HG03521 (cell line): ENCODE results near the gene ENHO.

Experiments
- ATAC-seq: cut with Tn5 transposase; IDR thresholded peaks from one replicate; pipeline ENCODE4 v1.9.1; 2021; ENCODE audit warnings: mild to moderate bottlenecking, moderate library complexity; ENCODE audit not compliant: unreplicated experiment

ENHO gene

DNA sequence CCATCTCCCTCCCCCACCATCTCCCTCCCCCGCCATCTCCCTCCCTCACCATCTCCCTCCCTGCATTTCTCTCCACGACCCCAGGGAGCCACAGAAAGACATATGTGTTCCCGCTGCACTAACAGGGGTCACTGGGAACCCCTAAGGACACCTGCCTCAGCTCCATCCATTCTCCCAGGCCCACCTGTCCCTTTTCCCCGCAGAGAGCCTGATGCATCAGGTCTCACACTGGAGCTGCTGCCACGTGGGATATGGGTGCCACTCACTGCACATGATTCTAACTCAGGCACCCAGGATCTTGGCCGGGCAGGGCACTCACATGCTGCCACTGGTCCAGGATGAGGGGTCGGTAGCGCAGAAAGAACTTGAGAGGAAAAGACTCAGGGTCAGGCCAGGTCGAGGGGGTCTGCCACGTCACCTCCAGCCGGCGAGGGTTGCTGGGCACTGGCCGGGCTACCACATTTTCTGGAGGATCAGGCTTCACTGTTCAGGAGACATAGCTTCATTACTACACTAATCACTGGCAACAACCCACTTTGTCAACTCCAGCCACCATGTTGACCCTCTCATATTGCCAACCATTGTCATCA is 33.2 kb upstream of the ENHO start:
- ATAC-seq: no peak

DNA sequence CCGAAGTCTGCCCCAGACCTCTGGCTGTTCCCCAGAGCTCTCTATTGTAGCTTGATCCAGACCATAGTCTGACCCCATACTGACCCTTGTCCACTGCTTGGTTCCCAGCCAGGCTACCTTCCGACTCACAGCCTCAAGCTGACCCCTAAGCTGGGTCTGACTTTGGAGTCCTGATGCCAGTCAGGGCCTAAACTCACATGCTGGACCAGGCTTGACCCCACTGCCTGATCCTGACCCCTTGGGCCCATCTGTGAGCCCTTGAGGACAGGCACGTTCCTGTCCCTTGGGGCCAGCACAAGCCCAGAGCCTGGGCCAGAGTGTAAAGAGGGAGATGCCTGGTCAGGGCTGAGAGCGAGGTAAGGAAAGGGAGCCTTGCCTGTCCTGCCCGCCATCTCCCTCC is 32.7 kb upstream of the ENHO start:
- ATAC-seq: no peak

DNA sequence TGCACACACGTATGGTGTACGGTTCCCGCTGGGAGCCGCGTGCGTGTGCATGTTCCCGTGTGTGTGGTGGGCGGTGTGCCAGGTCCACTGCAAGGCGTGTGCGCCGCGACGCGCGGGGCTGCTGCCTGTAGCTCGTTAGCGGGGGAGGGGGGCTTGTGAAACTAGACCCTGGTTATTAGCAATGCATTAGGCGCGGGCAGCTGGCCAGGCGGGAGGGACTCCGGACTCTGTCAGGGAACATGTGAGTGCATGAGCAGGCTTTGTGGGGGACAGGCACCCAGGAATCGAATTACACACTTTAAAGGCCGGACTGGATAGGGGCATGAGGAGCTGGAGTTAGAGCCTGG is 32.2 kb upstream of the ENHO start:
- no peak for ATAC-seq

DNA sequence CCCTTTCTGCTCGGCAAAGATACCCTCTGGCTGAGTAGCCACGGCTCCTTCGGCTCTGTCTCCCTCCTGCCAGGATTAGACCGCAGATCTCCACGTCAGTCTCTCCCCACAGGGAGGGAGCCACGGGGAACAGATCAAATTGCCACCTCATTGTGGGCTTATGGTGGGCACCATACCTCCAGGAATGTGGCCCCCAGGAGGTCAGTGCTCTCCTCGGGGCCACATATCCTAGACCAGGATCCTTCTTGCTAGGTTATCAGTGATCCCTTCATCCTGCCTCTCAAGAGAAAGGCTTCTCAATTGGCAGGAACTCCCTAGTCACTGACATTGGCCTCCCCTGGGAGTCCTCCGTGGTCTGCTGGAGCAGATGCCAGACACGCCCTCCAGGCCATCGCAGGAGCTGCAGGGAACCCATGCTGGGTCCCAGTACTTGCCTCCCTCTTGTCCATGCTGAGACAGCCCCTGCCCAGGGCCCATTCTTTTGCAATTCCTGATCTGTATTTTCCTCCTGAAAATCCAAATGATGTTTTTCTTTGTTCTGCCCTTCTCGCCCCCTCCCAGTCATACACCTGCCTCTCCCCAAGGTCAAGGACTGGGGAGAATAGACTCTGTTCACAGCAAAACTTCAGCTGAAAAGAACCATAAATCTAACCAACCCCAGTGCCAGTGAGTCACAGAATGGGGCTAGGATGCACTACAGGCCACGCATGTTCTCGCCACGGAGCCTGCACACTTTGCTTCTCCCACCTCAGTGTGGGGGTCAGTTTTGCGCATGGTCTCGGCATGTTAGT is 31.6 kb upstream of the ENHO start:
- no peak for ATAC-seq

DNA sequence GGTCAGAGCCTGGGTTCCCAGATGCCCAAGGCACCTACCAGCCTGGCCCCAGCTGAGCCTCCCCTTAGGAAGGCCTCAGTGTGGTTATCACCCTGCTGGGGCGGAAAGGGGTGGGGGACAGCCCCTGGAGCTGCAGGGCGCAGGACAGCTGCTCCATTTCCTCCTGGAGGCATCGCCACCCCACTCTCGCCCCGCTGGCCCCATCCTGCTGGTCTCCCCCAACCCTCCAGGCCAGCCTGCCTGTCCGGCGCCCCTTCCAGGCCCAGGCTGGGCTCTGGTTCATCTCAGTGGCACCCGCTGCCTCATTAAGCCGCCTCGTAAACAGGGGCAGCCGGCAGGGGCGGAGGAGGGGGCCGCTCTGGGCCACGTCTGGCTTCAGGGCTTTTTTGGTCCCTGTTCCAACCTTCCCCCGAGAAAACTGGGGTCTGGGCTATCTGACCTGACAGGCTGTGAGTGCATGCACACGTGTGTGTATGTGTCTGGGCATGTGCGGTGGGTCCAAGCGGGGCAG is 30.8 kb upstream of the ENHO start:
- ATAC-seq: no peak

DNA sequence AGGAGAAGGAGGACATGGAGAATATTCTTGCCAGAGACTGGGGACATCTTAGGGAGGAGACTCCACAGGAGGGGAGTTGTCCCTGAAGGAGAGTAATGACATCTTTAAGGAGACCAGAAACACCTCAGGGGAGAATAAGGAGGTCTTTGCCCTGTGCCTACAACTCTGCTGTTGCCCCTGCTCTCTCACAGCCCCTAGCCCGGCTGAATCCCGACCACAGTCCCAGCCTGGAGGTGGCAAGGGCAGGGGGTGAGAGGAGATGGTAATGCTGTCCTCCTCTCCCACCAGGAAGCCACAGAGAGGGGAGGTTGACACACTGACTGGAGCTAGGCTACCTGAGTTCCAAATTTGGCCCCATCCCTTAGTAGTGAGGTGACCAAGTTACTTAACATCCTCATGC is 30.2 kb upstream of the ENHO start:
- ATAC-seq: no peak

DNA sequence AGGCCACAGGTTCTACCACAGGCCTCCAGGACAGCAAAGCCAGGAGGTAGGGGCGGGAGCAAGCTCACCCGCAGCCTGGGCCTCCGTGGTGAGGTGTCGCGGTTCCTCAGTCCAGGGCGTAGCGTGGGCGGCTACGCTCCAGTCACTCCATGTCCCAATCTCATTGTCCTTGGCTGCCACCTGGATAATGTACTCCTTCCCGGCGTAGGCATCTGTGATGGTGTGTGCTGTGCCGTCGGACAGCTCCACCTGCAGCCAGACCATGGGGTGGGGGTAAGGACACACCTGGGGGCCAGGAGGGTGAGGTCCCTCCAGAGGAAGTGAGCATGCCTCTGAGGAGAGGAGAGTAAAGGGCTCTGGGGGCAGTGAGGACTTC is 29.8 kb upstream of the ENHO start:
- no peak for ATAC-seq

DNA sequence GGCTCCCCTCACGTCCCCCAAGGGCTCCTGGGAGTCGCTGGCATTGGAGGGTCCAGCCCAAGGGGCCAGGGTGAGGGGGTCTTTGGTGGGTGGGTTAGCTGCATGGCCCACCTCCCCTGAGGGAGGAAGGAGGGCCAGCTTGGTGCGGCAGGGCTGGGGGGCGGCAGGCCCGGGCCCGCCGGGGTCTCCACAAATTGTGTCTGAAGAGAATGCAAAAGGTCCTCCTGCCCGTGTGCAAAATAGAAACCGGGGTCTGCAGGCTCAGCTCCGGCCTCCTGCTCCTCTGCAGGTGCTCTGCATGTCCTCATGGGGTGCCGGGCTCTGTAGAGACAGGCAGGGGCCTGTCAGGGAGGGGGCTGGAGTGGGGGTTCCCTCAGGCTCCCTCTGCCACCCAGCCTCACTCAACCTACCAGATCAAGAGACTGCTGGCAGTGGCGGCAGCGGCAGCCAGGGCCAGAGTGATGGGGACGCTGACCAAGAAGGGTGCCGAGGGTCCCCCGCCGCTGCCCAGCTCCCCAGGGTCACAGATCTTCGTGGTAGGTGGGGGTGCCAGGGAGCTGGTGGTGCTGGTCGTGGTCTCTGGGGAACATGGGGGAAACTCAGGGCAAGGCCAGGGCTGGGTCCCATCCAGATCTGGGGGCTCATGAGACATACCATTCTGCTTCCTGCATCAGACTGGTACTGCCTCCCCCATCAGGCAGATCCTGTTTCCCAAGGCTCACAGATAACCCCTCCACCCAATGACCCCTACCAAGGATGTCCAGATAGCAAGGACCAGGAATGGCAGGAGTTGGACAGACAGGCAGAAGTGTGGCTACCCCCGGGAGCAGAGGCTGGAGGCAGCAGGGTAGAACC is 29.2 kb upstream of the ENHO start:
- ATAC-seq: no peak

DNA sequence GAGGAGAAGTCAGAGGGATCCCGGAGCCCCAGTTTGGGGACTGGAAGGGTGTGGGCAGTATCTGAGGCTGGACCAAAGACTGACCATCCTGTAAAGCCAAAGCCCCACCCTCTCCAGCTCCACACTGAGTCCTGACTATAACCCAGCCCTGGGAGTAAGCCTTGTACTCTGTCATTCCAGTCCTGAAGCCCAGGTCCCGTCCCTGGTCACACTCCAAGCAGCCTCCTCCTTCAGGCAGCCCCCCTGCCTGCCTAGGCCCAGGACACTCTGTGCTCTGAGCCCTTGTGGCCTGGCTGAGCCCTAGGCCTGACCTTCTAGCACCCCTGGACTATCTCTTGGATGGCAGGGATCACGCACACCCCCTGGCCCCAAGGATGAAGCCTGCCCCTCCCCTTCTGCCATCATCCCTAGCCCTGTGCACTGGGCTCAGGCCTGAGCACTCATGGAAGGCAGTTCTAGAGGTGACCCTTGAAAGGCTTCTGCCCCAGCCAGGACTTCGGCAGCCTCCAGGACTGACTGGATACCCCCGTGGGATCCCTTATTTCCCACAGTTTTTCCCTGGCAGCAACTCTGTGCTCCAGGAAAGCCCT is 28.0 kb upstream of the ENHO start:
- ATAC-seq: no peak

DNA sequence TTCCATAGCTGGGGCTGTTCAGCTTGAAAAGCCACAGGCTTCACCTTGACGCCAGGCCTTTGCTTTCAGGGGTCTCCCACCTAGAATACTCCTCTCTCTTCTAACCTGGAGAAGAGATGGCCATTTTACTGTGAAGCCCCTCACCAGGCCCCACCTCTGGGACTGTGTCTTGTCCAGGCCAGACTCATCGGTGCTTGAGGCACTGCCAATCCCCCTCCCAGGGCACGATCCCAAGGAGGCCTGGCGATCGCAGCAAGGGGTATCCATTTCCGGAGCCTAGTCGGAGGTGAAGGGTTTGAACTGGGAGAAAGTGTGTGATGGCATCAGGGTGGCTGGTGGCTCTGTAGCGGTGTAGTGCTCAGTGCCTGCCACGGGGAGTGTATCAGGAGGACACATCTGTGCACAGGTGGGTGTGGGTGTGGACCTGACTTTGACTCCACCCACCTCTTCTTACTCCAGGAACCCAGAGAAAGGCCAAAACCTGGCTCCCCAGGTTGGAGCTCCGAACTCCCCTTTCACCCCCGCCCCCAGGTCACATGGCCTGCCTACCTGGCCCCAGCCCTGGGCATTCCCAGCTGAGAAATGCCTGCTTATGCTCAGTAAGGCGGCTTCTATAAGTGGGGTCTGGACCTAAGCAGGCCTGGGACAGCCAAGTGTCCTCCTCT is 27.4 kb upstream of the ENHO start:
- ATAC-seq: no peak

DNA sequence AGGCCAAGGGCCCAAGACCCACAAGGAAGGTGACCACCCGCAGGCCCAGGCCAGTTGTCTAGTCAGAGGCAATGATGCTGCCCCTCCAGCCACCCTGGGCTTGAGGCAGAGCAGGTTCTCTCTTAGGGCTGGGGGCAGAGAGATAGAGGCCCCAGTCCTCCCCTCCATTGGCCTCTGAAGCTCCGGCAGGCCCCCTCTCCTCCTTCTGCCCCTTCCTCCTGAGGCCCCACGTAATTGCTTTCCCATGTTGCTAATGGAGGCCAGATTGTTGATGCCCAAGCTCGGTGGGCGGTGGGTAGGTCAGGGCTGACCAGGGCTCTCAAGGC is 26.6 kb upstream of the ENHO start:
- no peak for ATAC-seq

DNA sequence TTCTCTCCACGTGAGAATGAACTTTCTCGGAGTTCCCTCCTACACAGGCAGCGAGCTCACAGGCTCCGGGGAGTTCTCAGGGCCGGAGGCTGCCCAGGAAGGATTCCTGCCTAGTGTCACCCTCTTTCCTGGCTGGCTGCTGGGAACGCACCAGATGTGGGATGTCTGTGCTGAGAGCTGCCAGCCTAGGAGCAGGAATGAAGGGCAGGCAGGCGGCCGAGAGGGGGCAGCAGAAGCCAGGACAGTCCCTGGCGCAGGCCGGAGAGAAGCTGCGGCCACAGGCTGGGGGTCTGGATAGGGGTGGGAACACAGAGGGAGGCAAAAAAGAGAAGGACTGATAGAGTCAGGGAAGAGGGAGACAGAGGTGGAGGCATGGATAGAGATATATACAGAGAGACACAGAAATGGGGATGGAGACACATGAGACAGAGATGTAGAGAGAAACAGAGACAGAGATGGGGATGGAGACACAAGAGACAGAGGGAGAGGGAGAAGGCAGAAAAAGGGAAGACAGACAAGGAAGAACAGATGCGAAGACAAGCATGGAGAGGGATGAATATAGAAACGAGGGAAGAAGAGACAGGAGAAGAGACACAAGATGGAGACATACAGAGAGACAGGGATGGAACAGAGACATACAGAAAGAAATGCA is 25.3 kb upstream of the ENHO start:
- no peak for ATAC-seq

DNA sequence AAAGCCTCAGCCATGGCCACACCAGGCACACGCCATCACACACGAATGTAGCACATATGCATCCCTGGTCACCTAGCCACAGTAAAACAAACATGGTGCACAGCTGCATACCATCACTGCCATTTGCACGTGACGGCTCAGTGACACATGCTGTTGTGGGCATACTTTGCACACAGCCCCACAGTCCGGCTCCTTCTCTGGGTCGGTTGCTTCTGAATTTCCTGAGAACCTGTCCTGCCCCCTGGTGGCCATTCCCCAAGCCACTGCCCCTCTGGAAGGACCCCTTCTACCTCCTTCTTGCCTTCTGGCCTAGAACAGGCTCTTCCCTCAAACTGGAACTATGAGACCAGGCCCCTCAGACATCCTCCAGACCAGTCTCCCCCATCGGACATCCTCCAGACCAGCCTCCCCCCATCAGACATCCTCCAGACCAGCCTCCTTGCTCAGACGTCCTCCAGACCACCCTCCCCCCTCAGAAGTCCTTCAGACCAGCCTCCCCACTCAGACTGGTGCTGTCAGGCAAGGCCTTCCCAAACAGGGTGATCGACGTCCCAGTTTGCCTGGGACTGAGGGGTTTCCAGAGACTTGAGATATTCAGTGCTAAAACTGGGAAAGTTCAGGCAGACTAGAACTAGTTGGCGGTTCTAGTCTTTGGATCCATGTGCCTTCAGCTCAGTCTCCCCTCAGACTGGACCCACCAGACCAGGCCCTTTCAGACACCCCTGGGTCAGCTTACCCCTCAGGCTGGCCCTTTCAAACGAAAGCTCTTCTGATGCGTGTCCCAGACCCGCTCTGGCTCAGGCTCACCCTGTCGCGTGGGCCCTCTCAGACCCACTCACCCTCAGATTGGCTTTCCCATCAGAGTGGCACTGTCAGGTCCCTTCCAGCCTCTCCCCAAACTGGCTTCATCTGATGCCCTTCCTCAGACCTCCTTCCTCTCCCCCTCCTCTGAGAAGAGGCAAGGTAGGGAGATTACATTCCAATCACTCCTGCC is 24.3 kb upstream of the ENHO start:
- ATAC-seq: no peak

DNA sequence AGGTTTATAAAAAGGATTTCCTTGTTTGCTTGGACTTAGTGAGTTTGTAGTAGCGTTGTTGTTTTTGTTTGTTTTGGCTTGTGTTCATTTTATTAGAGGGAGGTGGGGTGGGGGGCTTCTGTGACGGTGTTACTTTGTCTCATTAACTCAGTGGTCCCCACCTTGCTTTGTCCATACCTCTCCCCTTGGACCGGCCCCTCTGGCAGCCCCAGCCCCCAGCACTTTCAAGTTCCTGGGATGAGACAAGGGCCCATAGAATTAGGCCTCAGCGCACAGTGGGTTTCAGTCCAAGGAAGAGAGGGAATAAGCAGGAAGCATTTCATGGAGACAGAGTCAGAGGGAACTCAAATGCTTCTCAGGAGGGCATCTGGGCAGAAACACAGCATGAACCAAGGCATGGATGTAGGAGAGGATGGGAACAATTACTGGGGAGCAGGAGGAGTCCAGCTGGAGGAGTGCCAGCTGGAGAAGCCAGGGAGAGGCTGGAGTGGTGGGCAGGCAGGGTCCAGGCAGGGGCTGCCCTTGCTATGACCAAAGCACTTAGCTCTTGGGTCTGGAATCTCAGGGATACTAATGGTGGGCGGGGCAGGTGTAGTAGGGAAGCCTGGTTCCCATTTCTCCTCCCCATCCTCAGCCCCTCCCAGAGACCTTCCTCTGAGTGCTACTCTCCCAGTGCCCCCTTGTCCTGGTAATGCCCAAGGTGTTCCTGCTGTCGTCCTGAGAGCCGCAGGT is 23.5 kb upstream of the ENHO start:
- ATAC-seq: no peak

DNA sequence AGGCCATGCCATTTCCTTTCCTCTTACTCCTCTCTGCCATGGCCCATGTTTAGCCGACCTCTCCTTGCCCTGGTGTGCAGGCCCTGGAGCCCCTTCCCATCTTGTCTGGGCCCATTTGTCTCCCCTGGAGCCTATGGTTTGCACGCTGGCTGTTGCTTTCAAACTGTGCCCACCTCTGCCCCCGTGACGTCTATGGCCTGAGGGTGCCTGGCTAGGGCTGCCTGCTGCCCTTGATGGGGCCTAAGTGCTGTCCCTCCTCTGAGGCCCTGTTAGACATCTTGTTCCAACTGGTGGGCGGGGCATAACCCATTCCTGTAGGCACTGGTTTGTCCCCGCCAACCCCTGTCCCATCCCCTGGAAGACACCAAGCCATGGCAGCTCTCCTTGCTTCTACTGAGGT is 22.7 kb upstream of the ENHO start:
- no peak for ATAC-seq

DNA sequence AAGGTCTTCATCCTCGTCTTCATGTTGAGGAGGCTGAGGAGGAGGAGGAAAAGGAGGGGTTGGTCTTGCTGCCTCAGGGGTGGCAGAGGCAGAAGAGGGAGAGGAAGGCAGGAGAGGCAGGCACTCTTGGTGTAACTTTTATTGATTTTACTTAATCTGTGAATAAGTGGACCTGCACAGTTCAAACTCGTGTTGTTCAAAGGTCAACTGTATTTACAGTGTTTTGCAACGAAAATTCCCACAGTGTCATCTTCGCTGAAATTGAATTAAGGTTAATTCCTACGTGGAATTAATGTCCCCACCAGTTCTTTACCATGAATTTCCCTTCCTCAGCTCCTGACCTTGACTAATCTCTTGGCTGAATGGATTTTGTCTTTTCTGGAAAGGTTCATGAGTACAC is 21.2 kb upstream of the ENHO start:
- ATAC-seq: no peak

DNA sequence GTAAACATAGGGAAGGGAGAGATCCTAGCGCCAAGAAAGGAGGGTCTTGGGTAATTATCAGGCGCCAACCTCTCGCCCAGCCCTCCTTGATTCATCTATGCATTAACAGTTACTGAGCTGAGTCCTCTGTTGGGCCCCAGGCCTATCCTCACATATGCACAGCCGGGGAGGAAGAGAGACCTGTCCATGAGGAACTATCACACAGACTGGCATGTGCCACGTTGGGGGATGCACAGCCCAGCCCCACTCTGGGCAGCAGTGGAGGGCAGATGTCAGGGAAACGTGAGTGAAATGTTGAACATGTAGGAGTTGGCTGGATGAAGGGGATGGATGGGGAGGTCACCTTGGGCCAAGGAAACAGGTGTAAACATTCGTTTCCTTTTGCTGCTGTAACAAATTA is 18.8 kb upstream of the ENHO start:
- ATAC-seq: no peak

DNA sequence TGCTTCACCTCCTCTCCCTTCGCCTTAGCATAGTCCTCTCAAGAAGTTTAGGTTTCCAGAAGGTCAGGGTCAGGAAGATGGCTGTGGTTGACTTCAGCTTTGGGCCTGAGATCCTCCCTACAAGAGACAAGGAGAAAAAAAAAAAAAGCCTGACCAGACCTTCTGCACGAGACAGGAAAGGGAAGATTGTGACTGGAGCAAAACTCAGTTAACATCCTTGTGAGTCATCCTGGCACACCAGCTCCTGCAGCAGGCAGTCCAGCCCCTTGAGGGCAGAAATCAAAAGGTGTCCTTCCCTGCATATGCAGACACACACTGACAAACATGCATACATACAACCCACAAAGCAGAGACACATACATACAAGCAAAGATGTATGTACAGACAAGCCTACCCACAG is 18.0 kb upstream of the ENHO start:
- no peak for ATAC-seq

DNA sequence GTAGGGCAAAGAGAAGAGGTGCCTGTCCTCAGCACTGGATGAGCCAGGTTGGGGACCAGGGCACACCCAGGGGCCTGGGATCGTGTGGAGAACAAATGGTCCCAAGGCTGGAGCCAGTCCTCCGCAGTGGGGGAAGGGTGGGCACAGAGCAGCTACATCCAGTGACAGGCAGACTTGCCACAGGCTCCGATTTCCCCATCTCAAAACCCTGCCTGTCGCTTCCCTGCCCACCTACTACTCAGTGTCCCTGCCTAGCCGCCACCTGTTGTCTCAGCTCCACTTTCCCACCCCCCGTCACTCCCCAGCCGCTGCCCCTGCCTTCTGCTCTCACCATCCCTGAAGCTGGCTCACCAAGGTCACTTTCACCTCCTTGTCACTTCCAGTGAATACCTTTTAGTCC is 13.9 kb upstream of the ENHO start:
- ATAC-seq: no peak
